Astrocyte of the hippocampus (primary cell): ENCODE measurements around the gene MBTPS1.

Experiments
- DNase-seq: peaks from one replicate; pipeline ENCODE4 v3.0.0; 2011; ENCODE audit warnings: low read depth, low spot score

MBTPS1 gene

DNA sequence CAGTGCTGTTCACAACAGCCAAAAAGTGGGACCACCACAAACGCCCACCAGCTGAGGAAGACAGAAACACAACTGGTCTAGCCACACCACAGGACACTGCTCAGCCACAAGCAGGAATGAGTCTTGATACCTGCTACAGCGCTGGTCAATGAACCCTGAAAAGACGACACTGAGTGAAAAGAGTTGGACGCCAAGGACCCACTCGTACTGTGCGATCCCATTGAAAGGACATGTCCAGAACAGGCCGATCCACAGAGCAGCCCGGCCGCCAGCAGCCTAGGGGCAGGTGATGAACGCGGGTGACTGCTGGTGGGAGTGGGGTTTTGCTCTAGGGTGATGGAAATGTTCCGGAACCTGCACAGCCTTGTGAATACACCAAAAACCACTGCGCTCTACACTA lies 63.5 kb downstream of the MBTPS1 start:
- DNase-seq = no peak

DNA sequence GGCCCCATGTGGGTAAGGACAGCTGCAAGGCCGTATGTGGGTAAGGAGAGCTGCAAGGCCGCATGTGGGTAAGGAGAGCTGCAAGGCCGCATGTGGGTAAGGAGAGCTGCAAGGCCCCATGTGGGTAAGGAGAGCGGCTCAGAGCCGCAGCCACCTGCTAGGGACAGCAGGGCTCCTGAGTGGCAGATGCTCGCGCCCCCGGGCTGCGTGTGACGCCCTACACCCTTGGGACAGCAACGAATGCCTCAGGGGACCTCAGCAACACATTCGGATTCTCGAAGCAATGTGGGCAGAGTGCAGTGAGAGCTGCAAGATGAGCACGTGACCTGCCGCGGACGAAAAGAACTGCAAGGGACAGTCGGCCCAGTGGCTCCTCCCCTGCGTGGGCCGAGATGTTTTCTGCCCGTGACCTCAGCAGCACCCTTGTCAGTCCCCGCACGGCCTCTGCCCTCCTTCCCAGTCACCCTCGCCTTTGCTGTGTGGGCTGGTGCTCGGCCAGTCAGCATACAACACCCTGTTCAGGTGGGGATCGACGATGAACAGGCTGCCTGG lies 64.6 kb downstream of the MBTPS1 start:
- no peak for DNase-seq

DNA sequence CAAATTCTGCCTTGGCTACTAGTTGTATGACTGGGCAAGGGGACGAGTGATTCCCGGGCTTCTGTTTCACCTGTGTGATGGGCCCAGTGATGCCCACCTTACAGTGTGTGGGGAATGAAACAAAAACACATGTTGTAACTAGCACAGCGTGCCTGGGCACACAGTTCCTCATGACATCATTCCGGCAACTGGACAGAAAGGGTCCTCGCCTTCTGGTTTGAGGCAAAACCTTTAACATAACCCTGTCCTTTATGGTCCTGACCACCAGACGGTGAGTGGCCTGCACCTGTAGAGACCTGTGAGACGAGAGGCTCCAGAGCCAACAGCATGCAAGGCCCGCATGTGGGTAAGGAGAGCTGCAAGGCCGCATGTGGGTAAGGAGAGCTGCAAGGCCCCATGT lies 66.4 kb downstream of the MBTPS1 start:
- DNase-seq = no peak

DNA sequence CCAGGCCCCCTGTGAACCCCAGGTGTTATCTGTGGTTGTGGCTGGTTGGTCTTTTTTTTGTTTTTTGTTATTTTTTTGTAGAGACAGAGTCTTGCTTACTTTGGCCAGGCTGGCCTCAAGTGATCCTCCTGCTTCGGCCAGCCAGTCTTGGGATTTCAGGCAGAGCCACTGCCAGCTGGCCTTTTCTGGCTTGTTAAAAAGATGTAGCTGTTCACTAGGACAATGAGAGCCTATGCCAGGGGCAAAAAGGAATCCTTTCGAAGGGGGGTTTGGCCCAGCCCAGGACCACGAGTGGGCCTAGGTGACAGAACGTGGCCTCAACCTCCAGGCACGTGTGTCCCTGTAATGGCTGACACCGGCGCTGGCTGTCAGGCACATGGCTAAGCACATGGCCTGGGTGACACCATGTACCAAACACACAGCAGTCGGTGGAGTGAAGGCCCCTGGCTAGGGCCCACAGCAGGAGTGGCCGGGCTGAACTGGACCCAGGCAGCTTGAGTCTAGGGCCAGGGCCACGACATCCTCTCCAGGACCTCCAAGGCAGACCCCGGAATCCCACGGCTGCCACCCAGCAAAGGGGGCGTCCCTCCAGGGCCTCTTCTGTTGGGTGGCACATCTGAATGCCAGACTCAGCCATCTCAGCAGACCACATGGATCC lies 67.2 kb downstream of the MBTPS1 start:
- no peak for DNase-seq

DNA sequence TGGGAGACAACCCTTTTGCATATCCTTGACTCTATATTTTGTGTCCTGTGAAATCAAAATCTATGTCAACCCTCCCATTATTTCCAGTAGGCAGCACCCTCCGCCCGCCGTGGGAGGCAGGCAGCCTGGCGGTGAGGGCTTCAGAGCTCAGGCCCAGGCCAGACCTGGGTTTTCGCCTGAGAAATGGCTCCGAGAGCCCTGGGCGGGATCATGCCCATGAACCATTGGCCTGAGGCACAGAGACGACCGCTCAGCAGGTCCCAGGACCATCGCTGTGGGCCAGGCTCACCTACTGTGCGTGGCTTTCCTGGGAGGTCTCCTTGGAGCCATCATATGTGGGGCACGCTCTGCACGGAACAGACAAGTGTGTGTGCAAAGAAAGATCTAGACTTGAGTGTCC lies 67.9 kb downstream of the MBTPS1 start:
- DNase-seq = no peak

DNA sequence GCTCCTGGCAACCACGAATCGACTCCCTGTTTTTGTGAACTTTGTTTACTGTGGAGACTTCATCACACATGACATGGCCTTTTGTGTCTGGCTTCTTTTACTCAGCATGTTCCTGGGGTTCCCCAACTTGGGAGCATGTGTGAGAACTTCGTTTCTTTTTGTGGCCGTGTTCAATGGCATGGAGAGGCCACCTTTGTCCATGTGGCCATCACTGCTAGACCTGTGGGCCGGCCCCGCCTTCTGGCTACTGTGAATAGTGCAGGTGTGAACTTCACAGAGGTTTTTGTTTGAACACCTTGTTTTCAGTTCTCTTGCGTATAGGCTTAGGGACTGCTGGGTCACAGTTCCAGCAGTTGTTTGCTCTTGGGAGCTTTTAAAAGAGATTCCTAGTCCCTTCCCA lies 68.5 kb downstream of the MBTPS1 start:
- DNase-seq = no peak

DNA sequence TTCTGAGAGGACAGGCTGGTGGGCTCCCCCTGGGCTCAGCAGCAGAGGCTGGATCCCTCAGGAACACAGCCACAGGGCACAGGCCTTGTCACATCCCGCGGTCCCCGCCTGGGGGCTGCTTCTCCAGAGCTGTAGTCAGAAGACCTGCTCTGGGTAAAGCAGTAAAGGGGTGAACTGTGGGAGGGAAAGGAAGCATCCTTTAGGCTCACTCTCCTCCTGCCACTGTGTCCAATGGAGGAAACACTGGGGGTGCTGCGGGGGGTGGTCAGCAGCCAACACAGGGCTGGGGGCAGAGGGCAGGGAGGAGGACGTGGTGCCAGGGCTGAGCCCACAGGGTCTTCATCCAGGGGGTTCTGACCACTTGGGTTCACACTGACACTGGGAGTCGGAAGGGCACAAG lies 69.1 kb downstream of the MBTPS1 start:
- DNase-seq = no peak

DNA sequence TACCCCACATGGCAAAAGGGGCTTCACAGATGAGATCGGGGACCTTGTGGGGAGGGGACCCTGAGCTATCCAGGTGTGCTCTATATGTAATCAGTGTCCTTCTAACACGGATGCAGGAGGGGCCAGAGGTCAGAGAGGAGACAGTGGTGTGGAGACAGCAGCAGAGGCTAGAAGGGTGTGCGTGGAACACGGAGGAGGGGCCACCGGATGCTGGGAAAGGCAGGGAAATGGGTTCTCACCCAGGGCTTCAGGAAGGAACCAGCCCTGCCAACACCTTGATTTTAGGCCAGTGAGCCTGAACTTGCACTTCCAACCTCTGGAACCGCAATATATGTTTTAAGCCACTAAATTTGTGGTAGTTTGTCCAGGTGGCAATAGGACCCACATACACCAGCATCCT lies 69.5 kb downstream of the MBTPS1 start:
- DNase-seq = no peak

DNA sequence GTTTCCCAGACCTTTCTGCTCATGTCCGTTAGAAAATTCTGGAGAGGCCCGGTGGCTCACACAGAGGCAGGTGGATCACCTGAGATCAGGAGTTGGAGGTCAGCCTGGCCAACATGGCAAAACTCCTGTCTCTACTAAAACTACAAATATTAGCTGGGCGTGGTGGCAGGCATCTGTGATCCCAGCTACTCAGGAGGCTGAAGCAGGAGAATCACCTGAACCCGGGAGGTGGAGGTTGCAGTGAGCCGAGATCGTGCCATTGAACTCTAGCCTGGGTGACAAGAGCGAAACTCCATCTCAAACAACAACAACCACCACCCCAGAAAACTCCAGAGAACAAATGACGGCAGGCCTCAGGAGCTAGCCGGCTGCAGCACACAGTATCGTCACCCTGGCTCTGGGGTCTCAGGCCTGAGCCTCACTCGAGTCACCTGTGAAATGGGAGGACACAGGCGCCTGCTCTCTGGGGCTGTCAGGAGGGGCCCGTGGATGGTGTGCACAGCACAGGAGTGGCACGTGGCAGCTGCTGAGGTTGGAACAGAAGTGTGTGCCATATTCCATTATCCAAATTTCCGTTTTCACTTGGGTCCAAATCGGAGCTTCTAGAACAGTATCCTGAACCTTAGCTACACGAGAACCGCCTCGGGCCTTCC lies 70.8 kb downstream of the MBTPS1 start:
- DNase-seq = no peak

DNA sequence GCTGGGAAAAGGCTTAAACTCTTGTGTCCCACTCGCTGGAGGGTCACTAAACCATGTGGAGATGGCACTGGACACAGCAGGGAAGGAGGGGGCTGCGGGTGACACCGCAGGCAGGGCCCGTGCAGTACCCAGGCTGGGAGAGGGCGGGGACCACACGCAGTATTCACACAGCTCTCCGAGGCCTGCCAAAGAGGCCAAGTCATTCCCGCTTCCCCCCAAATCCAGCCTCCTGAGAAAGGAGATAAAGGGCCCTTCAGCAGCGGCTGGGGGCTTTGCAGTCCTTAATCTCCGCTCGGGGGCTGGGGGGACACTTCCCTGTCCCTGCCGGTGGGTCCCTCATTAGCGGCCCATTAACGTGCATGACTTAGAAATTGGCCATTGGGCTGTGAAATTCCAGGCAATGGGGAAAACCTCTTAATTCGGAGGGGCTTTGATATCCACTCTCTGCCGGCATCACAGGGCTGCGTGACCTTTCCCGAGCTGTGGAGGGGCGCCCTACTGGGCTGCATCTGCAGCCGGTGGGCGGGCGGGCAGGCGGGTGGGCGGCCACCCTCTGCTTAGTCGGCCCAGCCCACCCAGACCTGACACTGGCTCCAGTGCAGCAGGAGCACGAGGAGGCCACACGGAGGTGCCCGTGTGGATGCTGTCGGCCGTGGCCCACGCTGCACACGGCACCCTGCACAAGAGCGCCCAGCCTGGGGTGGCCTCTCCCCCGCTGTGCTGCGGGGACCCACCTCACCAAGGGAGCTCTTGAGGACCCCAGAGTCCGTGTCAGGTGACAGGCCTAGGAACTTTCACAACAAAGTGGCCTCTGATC lies 71.5 kb downstream of the MBTPS1 start:
- no peak for DNase-seq

DNA sequence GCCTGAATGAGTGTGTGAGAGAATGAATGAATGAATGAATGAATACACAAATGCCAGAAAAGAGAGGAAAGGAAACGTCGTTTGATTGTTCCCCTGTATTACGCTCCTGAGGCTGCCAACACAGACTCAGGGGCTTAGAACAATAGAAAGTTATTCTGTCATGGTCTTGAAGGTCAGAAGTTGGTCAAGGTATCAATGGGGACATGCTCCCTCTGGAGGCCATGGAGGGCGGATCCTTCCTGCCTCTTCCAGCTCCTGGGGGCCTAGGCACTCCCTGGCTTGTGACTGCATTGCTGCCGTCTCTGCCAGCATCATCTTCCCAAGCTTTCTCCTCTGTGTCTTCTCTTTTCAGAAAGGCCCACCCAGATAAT lies 72.6 kb downstream of the MBTPS1 start:
- DNase-seq = no peak

DNA sequence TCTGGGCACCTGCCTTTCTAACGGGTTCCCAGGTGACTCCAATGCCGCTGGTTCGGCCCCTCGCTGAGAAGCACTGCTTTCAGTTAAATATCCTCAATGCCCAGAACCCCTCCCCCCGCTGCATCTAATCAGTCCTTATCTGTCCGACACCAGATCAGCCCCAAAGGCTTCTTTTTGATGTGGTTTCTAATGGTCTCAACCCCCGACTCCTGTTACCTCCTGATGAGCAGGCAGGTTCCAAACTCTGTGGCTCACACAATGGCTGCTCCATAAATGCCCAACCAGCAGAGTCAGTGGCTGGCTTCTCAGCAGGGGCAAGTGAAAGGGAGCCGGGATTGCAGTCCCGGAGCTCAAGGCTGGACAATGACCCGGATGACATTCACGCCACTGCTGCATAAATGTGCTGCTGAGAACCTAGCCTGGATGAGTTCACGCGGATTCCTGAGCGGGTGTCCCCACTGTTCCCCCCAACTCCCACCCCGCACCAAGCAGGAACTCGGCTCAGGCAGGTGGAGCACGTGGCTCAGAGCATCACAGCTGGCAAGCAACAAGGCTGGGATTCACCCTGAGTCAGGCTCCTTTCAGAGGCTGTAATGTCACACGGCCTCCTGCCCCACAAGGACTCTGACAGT lies 73.1 kb downstream of the MBTPS1 start:
- DNase-seq = peak; percentile 39

DNA sequence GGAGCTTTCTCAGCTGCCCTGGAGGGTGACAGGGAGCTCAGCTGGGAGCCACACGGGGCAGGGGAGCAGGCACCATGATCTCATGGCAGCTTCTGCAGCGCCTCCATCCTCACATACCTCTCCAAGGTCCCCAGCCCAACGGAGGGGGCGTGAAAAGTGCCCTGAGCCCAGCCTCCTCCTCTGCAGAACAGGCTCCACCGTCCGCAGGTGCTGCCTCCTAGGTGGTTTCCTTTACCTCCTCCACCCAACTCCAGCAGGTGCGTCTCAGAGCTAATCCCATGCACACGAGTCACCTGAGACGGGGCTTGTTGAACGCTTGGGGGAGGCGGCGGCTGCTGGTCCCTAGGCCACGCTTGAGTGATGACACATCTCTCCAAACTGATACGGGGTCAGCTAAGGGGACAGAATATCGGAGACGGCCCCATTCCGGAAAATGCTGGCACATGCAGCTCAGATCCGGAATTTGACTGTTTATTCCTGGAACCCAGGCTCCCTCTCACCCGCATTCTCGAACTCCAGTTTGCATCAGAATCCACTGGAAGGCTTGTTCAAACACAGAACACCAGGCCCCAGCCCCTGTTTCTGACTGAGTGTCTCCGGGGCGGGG lies 73.8 kb downstream of the MBTPS1 start:
- DNase-seq = no peak

DNA sequence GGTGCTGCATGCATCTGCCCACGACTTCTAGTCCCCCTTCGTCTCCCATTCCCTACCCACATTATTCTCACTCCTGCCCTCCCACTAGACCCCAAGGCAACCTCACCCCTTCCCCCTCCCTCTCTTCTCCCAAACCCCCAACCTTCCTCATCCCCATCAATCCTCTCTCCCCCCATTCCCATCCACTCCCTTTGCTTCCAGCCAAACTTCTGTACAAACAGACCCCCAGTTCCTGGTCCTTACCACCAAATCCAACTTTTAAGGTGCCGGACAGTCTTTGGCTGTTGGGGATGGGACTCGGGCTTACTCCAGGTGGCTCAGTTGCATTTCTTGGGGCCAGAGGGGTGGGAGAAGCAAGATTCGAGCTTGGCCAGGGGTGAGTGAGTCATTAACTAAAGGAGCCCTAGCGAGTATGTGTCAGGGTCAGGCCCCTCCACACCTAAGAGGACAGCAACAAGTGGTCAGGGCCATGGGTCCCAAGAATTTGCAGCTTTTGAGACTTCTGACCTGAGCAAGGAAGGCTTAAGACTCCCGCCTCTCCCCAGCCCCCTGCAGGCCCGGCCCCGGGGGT lies 74.3 kb downstream of the MBTPS1 start, which contains the start of gene SLC38A8:
Gene SLC38A8 (minus strand): TSS at position 488 of the 571 bp plus-strand sequence. CDS start 638 bp downstream, outside the sequence.
- no peak for DNase-seq

DNA sequence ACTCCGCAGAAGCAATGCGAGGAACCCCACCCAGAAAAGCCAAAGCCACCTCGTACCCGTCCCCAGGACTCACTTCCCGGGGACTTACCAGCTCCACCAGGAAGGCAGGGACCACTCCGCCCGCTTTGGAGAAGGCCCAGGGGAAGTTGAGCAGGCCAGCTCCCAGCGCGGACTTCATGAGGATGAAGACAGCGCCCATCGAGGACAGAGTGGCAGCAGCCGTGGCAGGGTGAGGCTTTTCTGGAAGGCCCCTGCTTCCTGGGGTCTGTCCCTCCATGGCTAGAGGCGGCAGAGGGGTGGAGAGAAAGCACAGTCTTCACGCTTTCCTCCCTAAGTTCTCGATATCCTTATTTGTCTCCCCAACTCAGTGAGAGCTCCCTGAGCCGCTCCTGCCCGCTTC lies 74.9 kb downstream of the MBTPS1 start:
- no peak for DNase-seq

DNA sequence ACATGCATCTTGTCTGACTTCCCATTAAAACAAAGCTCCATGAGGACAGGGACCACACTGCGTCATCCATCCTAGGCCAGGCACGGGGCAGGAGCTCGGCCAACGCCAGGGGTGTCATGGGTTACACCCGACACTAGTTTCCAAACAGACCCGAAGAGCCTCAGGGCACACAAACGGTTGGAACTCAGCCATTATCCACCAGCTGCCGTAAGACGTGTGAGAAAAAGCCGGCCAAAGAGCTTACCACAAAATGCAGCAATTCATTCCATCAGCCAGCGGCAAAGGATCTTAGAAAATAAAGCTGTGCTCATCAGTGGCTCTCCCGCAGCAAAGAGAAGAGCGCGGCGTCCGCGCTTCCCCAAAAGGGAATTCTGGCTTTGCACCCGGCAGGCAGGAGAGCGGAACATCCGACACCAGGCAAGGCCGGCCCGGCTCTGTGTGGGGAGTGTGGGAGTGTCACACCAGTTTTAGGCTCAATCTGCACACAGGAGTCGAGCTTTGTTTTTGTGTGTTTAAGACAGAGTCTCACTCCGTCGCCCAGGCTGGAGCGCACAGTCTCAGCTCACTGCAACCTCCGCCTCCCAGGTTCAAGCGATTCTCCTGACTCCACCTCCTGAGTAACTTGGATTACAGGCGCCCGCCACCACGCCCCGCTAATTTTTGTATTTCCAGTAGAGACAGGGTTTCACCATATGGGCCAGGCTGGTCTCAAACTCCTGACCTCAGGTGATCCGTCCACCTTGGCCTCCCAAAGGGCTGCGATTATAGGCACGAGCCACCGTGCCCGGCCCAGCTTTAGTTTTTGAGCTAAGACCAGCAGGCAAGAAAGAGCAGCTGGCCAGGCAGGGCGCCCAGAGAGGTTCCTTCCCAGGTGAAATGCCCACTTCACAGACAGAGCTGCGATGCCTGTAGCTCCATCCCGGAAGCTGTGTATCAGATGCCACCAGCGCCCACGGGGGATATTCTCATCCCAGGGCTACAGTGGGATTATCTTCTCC lies 75.6 kb downstream of the MBTPS1 start:
- DNase-seq = peak; percentile 78

DNA sequence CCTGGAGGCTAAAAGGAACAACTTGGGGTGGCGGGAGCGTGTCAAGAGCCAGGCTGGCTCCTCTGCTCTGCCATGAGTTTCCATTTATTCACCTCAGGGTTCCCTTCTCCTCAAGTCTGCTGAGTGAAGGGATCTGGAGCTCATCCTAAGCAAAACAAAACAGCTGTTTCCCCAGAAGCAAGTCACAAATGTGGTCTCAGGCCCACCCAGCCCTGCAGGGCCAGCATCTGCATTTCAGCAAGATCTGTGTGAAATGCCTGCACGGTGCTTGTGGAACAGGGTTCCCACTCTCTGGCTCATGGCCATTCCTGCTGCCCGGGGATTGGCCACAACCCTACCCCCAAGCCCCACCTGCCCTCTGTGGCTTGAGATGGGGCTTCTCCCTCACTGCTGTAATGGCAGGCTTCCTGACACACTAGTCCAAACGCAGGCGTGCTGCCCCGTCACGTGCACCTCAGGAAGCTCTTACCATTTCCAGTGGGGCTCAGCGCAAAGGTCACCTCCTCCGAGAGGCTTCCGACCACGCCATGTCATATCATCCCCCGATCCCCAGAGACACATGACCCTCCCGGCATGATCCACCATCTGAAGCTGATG lies 76.4 kb downstream of the MBTPS1 start:
- DNase-seq = no peak

DNA sequence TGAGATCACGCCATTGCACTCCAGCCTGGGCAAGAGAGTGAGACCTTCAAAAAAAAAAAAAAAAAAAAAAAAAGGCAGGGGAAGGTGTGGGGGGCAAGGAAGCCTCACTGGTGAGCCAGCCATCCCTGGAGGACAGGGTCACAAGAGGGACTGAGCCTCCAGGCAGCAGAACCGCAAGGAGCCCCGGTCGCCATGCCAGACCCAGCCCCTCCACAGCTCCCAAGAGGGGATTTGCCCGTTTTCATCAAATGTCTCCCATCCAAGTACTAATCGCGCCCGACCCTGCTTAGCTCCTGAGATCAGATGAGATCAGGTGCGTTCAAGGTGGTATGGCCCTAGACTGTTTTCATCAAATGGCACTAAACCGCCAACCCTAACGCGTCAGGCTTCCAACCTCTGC lies 77.0 kb downstream of the MBTPS1 start:
- DNase-seq = no peak

DNA sequence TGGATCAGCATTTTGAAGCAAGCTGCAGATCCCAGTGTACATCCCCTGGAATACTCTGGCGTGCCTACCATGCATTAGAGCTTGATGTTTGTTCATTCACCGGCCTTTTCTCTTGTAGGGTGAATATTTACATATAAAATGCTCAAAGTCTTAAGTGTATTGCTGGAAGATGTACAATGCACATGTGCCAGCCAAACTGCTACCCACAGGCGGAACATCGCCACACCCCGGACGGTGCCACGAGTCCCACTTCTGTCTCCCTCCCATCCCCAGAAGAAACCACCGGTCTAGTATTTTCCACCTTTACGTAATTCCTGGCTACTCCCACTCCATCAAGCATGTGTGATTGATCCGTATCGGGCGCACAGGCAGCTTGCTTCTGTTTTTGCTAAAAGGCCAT lies 78.3 kb downstream of the MBTPS1 start:
- DNase-seq = no peak
